Thyroid gland (tissue), 4 donors: ENCODE results near the gene ELFN2. TPM values are rescaled to one million over a fixed set of nuclear protein-coding genes. Genes with fewer than 3 reads are reported as not detected.

Experiments
- DNase-seq, 2 donors: peaks; one replicate each; pipeline ENCODE4 v3.0.0-alpha.2; 2019
- H3K27ac ChIP-seq, 3 donors: fragments of 200-600 bp; sonication (generic); 1 replicate in 2 of 3; 2 replicates in 1 of 3; pipeline ENCODE4 v1.5.1; 2016 to 2019; ENCODE audit warnings: mild to moderate bottlenecking in 1 of 3, moderate library complexity in 1 of 3
- H3K27me3 ChIP-seq: fragments of 200-600 bp; sonication (generic); one replicate; pipeline ENCODE4 v1.5.1; 2019
- H3K36me3 ChIP-seq, 2 donors: fragments of 200-600 bp; sonication (generic); one replicate each; pipeline ENCODE4 v1.5.1; 2016 to 2019
- H3K4me1 ChIP-seq, 2 donors: fragments of 200-600 bp; sonication (generic); one replicate each; pipeline ENCODE4 v1.5.1; 2017 to 2019
- H3K4me3 ChIP-seq, 3 donors: fragments of 200-600 bp; sonication (generic); replicated peaks in 1 of 3; 1 replicate in 2 of 3; 2 replicates in 1 of 3; pipeline ENCODE4 v1.5.1; 2016; ENCODE audit warnings: mild to moderate bottlenecking in 1 of 3
- H3K9me3 ChIP-seq: fragments of 200-600 bp; sonication (generic); one replicate; pipeline ENCODE4 v1.5.1; 2017
- CTCF ChIP-seq, 6 experiments: fragments of 200-600 bp in 3 of 6; fragments of 450-650 bp in 3 of 6; sonication (generic) in 3 of 6; IDR thresholded peaks; one replicate each; pipeline ENCODE4 v1.5.1; 2016 to 2019; ENCODE audit warnings: antibody characterized with exemption in 6 of 6, mild to moderate bottlenecking in 2 of 6, inconsistent platforms in 1 of 6, moderate library complexity in 1 of 6
- POLR2A ChIP-seq, 2 donors: fragments of 450-650 bp; IDR thresholded peaks; one replicate each; pipeline ENCODE4 v1.6.1; 2017; ENCODE audit warnings: antibody characterized with exemption in 2 of 2, mild to moderate bottlenecking in 2 of 2, moderate library complexity in 1 of 2
- WGBS, 2 donors: methylation state at CpG; one replicate each; pipeline ENCODE4 v1.1.5; 2017; 5-methylcytosine and 5-hydroxymethylcytosine counted together
- intact Hi-C: fragments of 100-400 bp; cut with DNase I; formaldehyde crosslinking; loops from one replicate; pipeline ENCODE4 v1.15.1; 2023
- total RNA-seq, 4 donors: library from RNA; depleted of rRNA; stranded (reverse); fragments of >200 nt; gene quantifications; one replicate each; pipeline ENCODE4 v1.2.3, GENCODE V29; 2016

ELFN2 gene
- total RNA-seq, 4 donors from 2014 or later = 0.05 TPM; not detected in 3

- Histone ChIP-seq H3K36me3 (no peaks in the 10 kb centered on the region), H3K27ac (no peak overlapping the region), H3K4me1 (no peaks in the 10 kb centered on the region), H3K4me3 (no peak overlapping the region), H3K9me3 (no peaks in the 10 kb centered on the region), H3K27me3 (no peaks in the 10 kb centered on the region)
- WGBS, 2 donors = 65 to 73% methylated on average over 11 of the region's 11 CpGs
- no peak for TF ChIP-seq CTCF (IDR thresholded peaks at IDR 0.05)
- no peak for TF ChIP-seq POLR2A (IDR thresholded peaks at IDR 0.05)
- DNase-seq = no peak
- intact Hi-C loops = no loop called here
Observed at GRCh38 chr22:37343348-37343747, 83.9 kb downstream of the ELFN2 start.

GRCh38 chr22:37342065-37342464 is 85.2 kb downstream of the ELFN2 start:
- Histone ChIP-seq H3K27me3 (no peaks in the 10 kb centered on the region), H3K27ac (no peak overlapping the region), H3K9me3 (no peaks in the 10 kb centered on the region), H3K4me3 (no peak overlapping the region), H3K36me3 (no peaks in the 10 kb centered on the region), H3K4me1 (no peaks in the 10 kb centered on the region)
- 78 to 80% methylated on average over 6 of the region's 6 CpGs for WGBS, 2 donors
- TF ChIP-seq POLR2A (IDR thresholded peaks at IDR 0.05) = no peak
- TF ChIP-seq CTCF (IDR thresholded peaks at IDR 0.05) = no peak
- intact Hi-C loops = no loop called here
- no peak for DNase-seq

GRCh38 chr22:37340331-37341262 is 86.7 kb downstream of the ELFN2 start:
- TF ChIP-seq POLR2A (IDR thresholded peaks at IDR 0.05) (no peak), CTCF (IDR thresholded peaks at IDR 0.05) (no peak)
- intact Hi-C loops = no loop called here
- H3K27me3 ChIP-seq = no peaks in the 10 kb centered on the region

GRCh38 chr22:37338539-37339246 is 88.6 kb downstream of the ELFN2 start:
- no peak overlapping the region for H3K4me3 ChIP-seq
- H3K4me1 ChIP-seq = no peaks in the 10 kb centered on the region
- peaks cover 17% of the 10 kb centered on the region for H3K27me3 ChIP-seq
- WGBS, 2 donors = 85 to 87% methylated on average over 9 to 10 of the region's 10 CpGs
- no peak for DNase-seq
- H3K36me3 ChIP-seq = no peaks in the 10 kb centered on the region
- intact Hi-C loops = no loop called here
- TF ChIP-seq POLR2A (IDR thresholded peaks at IDR 0.05) (no peak), CTCF (IDR thresholded peaks at IDR 0.05) (no peak)
- H3K27ac ChIP-seq = no peak overlapping the region
- H3K9me3 ChIP-seq = no peaks in the 10 kb centered on the region

More at GRCh38 chr22:37340331-37341262, 86.7 kb downstream of the ELFN2 start:
- Histone ChIP-seq H3K4me1 (no peaks in the 10 kb centered on the region), H3K4me3 (no peak overlapping the region), H3K27ac (no peak overlapping the region), H3K9me3 (no peaks in the 10 kb centered on the region), H3K36me3 (no peaks in the 10 kb centered on the region)
- DNase-seq = no peak
- WGBS, 2 donors = 41 to 44% methylated on average over 24 of the region's 24 CpGs
